ENCODE measurements around the gene GARRE1. TPM values are rescaled to one million over a fixed set of nuclear protein-coding genes. Genes with fewer than 3 reads are reported as not detected.

Gene GARRE1
- polyA plus RNA-seq, 1 experiment, result 17.6 TPM

GRCh38 chr19:34256835-34257558 lies 2.6 kb downstream of the GARRE1 start:
- no peak overlapping the region for H3K27ac ChIP-seq (ENCODE audit: low read depth, low read length)
- H3K9me3 ChIP-seq (ENCODE audit: control insufficient read depth, insufficient read depth, low read length), result no peaks in the 10 kb centered on the region; the same call in 1 of the 2 replicates
- no peak for DNase-seq (ENCODE audit: low read depth, low spot score)
- no peak for TF ChIP-seq CTCF (IDR thresholded peaks at IDR 0.05; ENCODE audit: low read depth, low read length)
- ChIA-PET POLR2A (no interaction called here), CTCF (interaction anchor here (0.7 kb wide), 2 partner anchors 25 to 79 kb away, joined by 3 to 5 read pairs; no protein-coding TSS in a partner anchor)
- H3K4me3 ChIP-seq (ENCODE audit: low read depth, low read length), result no peak overlapping the region
- no peaks in the 10 kb centered on the region for H3K27me3 ChIP-seq (ENCODE audit: control insufficient read depth, insufficient read depth, low read length)

DNA sequence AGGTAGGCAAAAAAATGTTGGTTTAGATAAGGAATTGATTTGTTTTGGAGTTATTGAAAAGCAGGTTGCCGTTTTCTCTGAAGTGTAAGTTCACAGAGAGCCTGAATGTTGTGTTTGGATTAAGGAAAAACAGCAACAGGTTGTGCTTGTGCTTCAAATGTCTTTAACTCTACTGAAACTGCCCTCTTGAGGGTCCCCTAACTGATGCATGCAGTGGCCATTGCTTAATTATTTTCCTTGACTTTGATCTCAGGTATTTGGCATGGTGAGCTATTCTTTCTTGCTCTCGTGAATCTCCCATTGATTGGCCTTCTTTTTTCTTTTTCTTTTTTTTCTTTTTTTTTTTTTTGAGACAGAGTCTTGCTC lies 3.2 kb downstream of the GARRE1 start:
- POLR2A ChIA-PET, result no interaction called here
- Histone ChIP-seq H3K27ac (ENCODE audit: low read depth, low read length) (no peak overlapping the region), H3K9me3 (ENCODE audit: control insufficient read depth, insufficient read depth, low read length) (no peaks in the 10 kb centered on the region; the same call in 1 of the 2 replicates), H3K4me3 (ENCODE audit: low read depth, low read length) (no peak overlapping the region), H3K27me3 (ENCODE audit: control insufficient read depth, insufficient read depth, low read length) (no peaks in the 10 kb centered on the region)
- TF ChIP-seq CTCF (IDR thresholded peaks at IDR 0.05; ENCODE audit: low read depth, low read length), result no peak
- no peak for DNase-seq (ENCODE audit: low read depth, low spot score)
- CTCF ChIA-PET, result interaction anchor here (0.6 kb wide), 2 partner anchors 23 to 77 kb away, joined by 3 read pairs; no protein-coding TSS in a partner anchor

- Histone ChIP-seq H3K9me3 (ENCODE audit: control insufficient read depth, insufficient read depth, low read length) (no peaks in the 10 kb centered on the region; the same call in 1 of the 2 replicates), H3K4me3 (ENCODE audit: low read depth, low read length) (no peak overlapping the region), H3K27ac (ENCODE audit: low read depth, low read length) (no peak overlapping the region), H3K27me3 (ENCODE audit: control insufficient read depth, insufficient read depth, low read length) (no peaks in the 10 kb centered on the region)
- no peak for DNase-seq (ENCODE audit: low read depth, low spot score)
- ChIA-PET CTCF (no interaction called here), POLR2A (interaction anchor here (0.6 kb wide), 1 partner anchor 57 kb away, joined by 4 read pairs; no protein-coding TSS in a partner anchor)
- peak; percentile 13; the same call in 1 of the 2 replicates for TF ChIP-seq CTCF (IDR thresholded peaks at IDR 0.05; ENCODE audit: low read depth, low read length)
Measured at GRCh38 chr19:34259367-34260095, 5.2 kb downstream of the GARRE1 start.

DNA sequence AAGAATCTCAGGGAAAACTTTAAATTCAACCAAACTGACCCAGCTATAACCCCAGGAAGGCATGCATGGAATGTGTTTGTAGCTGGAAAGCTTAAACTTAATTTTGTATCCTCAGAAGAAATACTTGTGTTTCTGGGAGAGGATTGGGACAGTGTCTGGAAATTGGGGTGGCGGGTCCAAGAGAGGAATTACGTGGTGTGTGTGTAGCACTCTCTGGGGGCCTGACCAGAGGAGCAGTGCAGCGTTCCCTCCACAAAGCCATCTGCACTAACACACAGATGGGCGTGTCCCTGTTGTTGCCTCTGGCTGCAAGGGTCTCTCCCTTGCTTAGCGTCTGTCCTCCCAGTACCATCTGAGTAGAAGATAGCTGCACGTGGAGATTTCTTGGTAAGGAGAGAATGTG lies 6.4 kb downstream of the GARRE1 start:
- ChIA-PET CTCF (interaction anchor here (0.9 to 1.6 kb wide), 3 partner anchors 8 to 26 kb away, joined by 4 to 10 read pairs (median 5); no protein-coding TSS in a partner anchor), POLR2A (interaction anchor here (0.6 to 3.2 kb wide), 3 partner anchors 9 to 71 kb away, joined by 3 to 35 read pairs (median 10); no protein-coding TSS in a partner anchor)
- no peak for TF ChIP-seq CTCF (IDR thresholded peaks at IDR 0.05; ENCODE audit: low read depth, low read length)
- Histone ChIP-seq H3K27me3 (ENCODE audit: control insufficient read depth, insufficient read depth, low read length) (no peaks in the 10 kb centered on the region), H3K4me3 (ENCODE audit: low read depth, low read length) (peak overlapping the region; percentile 39; the same call in 1 of the 2 replicates), H3K9me3 (ENCODE audit: control insufficient read depth, insufficient read depth, low read length) (no peaks in the 10 kb centered on the region; the same call in 1 of the 2 replicates), H3K27ac (ENCODE audit: low read depth, low read length) (peak overlapping the region; percentile 77)
- DNase-seq (ENCODE audit: low read depth, low spot score), result no peak
